Gastrocnemius medialis (tissue), 4 donors: Measurements from ENCODE around the gene KANSL1.

Source experiments
- POLR2A ChIP-seq, 2 donors: fragments of 450-650 bp; IDR thresholded peaks; one replicate each; pipeline ENCODE4 v1.6.1; 2017; ENCODE audit warnings: antibody characterized with exemption in 2 of 2, mild to moderate bottlenecking in 2 of 2, moderate library complexity in 2 of 2
- TF ChIP-seq, protein P1 (sequence below), 5 experiments: fragments of 450-650 bp in 3 of 5; fragments of 200-600 bp in 2 of 5; sonication (generic) in 2 of 5; IDR thresholded peaks in 4 of 5; conservative IDR thresholded peaks in 1 of 5; 1 replicate in 4 of 5; 2 replicates in 1 of 5; pipeline ENCODE4 v1.5.1; 2016 to 2019; ENCODE audit warnings: antibody characterized with exemption in 5 of 5, mild to moderate bottlenecking in 3 of 5, moderate library complexity in 3 of 5

GRCh38 chr17:46148247-46148646 is 45.0 kb downstream of the KANSL1 start:
- TF ChIP-seq, protein P1, sequence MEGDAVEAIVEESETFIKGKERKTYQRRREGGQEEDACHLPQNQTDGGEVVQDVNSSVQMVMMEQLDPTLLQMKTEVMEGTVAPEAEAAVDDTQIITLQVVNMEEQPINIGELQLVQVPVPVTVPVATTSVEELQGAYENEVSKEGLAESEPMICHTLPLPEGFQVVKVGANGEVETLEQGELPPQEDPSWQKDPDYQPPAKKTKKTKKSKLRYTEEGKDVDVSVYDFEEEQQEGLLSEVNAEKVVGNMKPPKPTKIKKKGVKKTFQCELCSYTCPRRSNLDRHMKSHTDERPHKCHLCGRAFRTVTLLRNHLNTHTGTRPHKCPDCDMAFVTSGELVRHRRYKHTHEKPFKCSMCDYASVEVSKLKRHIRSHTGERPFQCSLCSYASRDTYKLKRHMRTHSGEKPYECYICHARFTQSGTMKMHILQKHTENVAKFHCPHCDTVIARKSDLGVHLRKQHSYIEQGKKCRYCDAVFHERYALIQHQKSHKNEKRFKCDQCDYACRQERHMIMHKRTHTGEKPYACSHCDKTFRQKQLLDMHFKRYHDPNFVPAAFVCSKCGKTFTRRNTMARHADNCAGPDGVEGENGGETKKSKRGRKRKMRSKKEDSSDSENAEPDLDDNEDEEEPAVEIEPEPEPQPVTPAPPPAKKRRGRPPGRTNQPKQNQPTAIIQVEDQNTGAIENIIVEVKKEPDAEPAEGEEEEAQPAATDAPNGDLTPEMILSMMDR (IDR thresholded peaks at IDR 0.05 in 4 of 5, conservative IDR thresholded peaks at IDR 0.05 in 1 of 5), result no peak
- TF ChIP-seq POLR2A (IDR thresholded peaks at IDR 0.05), result no peak
